Renal pelvis (tissue), 4 donors: ENCODE data around the gene RASGRP3. TPM values are rescaled to one million over a fixed set of nuclear protein-coding genes. Genes with fewer than 3 reads are reported as not detected.

Source experiments
- DNase-seq: peaks from one replicate; pipeline ENCODE4 v3.0.0-alpha.2; 2013
- polyA plus RNA-seq, 3 donors: library from polyadenylated mRNA; unstranded; fragments of 120-200 nt; gene quantifications; one replicate each; pipeline ENCODE4 v1.2.1, GENCODE V29; 2013; ENCODE audit not compliant: insufficient read length in 3 of 3

RASGRP3 gene
- polyA plus RNA-seq, 3 donors, result 15.2 to 25.3 (median 21.8) TPM

- no peak for DNase-seq
These were observed 11.8 kb downstream of the RASGRP3 start for GRCh38 chr2:33488178-33488690.

DNA sequence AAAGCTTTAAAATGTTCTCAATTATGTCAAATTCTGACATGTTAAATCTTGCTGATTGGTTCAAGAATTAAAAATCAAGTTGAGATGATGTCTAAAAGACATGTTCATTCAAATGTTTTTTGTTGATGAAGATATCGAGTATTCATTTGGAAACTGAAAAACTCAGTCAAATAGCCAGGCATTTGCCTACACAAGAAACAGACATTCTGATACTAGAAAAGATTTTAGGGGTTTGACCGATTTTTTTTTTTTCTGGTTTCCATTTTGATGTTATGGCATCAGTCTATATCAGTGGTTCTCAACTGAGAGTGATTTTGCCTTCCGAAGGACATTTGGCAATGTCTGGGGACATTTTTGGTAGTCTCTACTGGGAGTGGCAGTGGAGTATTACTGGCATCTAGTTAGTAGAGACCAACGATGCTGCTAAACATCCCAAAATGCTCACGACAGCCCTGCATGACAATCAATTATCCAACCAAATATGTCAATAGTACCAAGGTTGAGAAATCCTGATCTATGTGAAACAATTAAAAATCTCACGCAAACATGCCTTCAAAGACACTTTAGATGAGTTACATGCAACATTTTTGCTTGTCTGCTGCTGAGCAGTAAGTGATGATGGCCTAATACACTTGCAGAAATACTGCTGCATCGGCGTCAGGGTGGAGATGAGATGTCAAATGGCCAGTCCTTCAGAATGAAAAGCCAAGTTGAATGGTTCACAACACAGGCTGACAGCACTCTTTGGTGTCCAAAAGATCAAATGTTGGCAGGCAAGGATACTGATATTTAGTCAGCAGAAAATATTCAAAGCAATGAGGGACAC lies 12.5 kb downstream of the RASGRP3 start:
- DNase-seq, result no peak

GRCh38 chr2:33489835-33490431 lies 13.5 kb downstream of the RASGRP3 start:
- DNase-seq, result no peak

GRCh38 chr2:33491441-33492084 lies 15.1 kb downstream of the RASGRP3 start:
- no peak for DNase-seq

- DNase-seq, result no peak
These were observed 16.1 kb downstream of the RASGRP3 start for GRCh38 chr2:33492399-33493134.

- DNase-seq, result no peak
These were observed 17.8 kb downstream of the RASGRP3 start for GRCh38 chr2:33494155-33494779.

- DNase-seq, result no peak
These were observed 18.6 kb downstream of the RASGRP3 start for GRCh38 chr2:33494877-33495641.

DNA sequence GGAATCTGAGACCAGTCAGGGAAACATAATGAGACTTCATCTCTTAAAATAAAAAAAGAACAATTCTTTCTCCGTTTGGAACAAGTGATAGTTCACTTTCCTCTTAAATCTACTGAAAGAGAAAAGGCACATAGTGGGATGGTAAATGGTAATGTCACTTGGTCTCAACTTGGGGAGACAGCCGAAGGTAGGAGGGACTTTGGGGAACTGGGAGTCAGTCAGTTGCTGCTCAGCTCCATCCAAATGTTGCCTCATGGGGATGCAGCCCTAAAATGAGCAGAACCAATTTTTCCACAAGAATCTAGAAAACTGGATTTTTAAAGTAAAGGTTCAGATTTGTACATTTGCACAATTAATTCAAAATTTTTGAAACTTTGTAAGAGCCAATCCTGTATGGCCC lies 19.2 kb downstream of the RASGRP3 start:
- no peak for DNase-seq

DNA sequence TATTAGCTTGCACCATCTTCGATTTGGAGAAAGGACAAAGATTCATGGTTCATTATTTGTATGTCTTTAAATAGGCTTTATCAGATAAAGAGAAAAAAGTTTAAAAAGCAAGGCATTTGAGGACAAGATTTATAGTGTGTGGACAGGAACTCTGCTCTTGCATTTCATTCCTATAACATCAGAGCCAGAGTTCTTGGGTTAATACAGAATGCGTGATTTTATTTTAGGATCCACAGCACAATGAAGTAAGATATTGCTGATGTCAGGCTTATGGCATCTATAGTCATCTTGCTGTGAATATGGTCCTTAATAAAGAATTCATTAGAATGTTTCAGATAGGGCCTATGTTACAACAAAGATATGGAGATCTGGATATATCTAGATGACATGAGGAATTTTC lies 19.7 kb downstream of the RASGRP3 start:
- no peak for DNase-seq

- DNase-seq, result no peak
These were observed 20.3 kb downstream of the RASGRP3 start for GRCh38 chr2:33496726-33497125.

DNA sequence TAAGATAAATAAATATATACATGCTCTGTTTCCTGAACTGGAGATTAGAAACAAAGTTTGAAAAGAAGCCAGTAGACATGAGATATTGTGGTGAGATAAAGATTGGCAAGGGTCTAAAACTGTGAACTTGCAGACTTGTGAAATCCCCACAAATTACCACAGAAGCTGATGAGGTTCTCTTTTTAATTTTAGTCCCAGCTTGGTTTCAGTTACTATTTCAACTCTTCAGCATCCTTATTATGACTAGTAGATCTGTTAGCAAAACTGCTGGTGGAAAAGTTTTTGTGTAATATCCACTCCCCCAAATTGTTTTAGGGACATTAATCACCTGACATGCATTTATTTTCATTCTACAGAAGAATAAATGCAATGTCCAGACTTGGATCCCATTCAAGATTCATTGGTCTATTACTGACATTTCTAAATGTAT lies 20.8 kb downstream of the RASGRP3 start:
- no peak for DNase-seq

GRCh38 chr2:33498291-33498956 lies 22.0 kb downstream of the RASGRP3 start:
- no peak for DNase-seq

DNA sequence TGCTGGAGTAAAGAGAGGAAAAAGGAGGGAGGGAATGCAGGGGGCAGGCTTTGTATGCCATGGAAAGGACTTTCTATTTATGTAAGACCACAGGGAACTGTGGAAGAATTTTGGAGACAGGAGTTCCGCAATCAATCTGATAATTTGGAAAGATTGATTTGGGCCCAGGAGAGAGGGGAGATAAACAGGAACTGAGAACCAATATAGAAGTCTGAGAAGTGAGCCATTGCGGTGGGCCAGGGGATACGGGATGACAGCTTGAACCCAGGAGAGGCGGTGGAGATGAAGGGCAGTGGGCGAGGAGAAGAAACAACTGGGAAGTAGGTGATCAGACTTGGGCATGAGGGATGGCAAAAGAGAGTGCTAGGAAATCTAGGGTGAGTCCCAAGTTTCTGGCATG lies 23.7 kb downstream of the RASGRP3 start:
- DNase-seq, result no peak

GRCh38 chr2:33502025-33502424 lies 25.6 kb downstream of the RASGRP3 start:
- DNase-seq, result no peak

- DNase-seq, result no peak
These were observed 26.6 kb downstream of the RASGRP3 start for GRCh38 chr2:33503002-33503401.

GRCh38 chr2:33505966-33506365 lies 29.5 kb downstream of the RASGRP3 start:
- no peak for DNase-seq

GRCh38 chr2:33509908-33510585 lies 33.6 kb downstream of the RASGRP3 start:
- no peak for DNase-seq

DNA sequence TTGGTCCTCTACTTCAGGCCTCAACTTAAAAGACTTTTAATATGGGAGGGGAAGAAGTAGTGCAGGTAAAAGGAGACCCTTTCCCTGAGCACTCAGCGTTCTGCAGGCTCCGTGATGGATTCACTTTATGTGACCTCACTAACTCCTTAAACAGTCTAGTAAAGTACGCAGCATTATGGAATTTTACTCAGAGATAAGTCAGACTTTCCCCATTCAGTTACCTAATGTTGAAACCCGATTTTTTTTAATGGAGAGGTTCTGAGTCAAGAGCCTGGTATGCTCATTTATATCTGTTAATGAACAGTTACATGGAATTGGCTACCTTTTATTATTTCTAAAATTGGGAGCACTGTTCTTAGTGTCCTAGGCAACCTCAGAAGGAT lies 34.1 kb downstream of the RASGRP3 start:
- no peak for DNase-seq

- DNase-seq, result no peak
These were observed 34.7 kb downstream of the RASGRP3 start for GRCh38 chr2:33511141-33511540.

DNA sequence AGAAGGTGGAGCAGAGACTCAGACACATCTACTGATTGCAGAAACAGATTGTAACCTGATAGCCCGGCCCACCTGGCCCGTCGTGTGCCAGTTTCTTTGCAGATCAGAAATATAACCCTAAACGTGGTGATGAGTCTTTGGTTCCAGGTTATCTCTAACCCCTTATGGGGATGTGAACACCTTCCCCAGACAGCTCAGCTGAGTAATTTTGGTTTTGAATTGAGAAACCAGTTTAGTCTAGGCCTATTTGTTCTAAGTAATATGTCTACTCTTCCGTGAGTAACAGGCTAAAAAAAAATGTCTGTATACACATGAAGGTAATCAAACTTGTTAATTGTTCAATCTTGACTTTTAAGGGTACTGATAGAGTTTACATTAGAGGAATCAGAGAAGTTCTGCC lies 35.7 kb downstream of the RASGRP3 start:
- DNase-seq, result no peak
